Left ventricle myocardium inferior (tissue), 1 donor: ENCODE results near the gene ZDHHC22. TPM values are rescaled to one million over a fixed set of nuclear protein-coding genes. Genes with fewer than 3 reads are reported as not detected.

Experiments
- DNase-seq: peaks from one replicate; pipeline ENCODE4 v3.0.0-alpha.2; 2020
- H3K27ac ChIP-seq: fragments of 200-600 bp; replicated peaks from 2 replicates; pipeline ENCODE4 v1.8.0; 2021
- H3K27me3 ChIP-seq: fragments of 200-600 bp; 2 replicates; pipeline ENCODE4 v1.8.0; 2021; ENCODE audit warnings: low read depth
- H3K36me3 ChIP-seq: fragments of 200-600 bp; 2 replicates; pipeline ENCODE4 v1.8.0; 2021
- H3K4me1 ChIP-seq: fragments of 200-600 bp; 2 replicates; pipeline ENCODE4 v1.8.0; 2021
- H3K4me3 ChIP-seq: fragments of 200-600 bp; 2 replicates; pipeline ENCODE4 v1.8.0; 2021; ENCODE audit warnings: mild to moderate bottlenecking, moderate library complexity
- H3K9me3 ChIP-seq: fragments of 200-600 bp; replicated peaks from 2 replicates; pipeline ENCODE4 v1.8.0; 2021
- CTCF ChIP-seq: fragments of 200-600 bp; IDR thresholded peaks from 2 replicates; pipeline ENCODE4 v1.8.0; 2021; ENCODE audit warnings: antibody characterized with exemption, mild to moderate bottlenecking, borderline replicate concordance
- intact Hi-C: fragments of 100-400 bp; cut with micrococcal nuclease; formaldehyde crosslinking; loops from one replicate; pipeline ENCODE4 v1.11.0; 2022
- total RNA-seq: library from RNA; stranded (reverse); fragmentation: NEBNext Ultra II Directional; extraction: Animal tissue kit (Norgen Biotek cat#: 25700); gene quantifications from one replicate; pipeline ENCODE4 v1.2.1, GENCODE V29; 2021
- donor health status: DM: no; HTN: yes; CAD: no; lungs with severe emphysema.

The ZDHHC22 gene
- total RNA-seq, 1 donor from 2014 or later: not detected

- Histone ChIP-seq H3K9me3 (no peaks in the 10 kb centered on the region), H3K36me3 (peaks cover 45% of the 10 kb centered on the region), H3K27ac (peak overlapping the region; percentile 98), H3K4me3 (no peak overlapping the region), H3K4me1 (peaks cover 97% of the 10 kb centered on the region), H3K27me3 (no peaks in the 10 kb centered on the region)
- intact Hi-C loops: no loop called here
- DNase-seq: no peak
- TF ChIP-seq CTCF: no peak
These were observed 36.2 kb downstream of the ZDHHC22 start for GRCh38 chr14:77105145-77105939.

GRCh38 chr14:77104393-77104792 lies 37.2 kb downstream of the ZDHHC22 start:
- TF ChIP-seq CTCF: no peak
- no peaks in the 10 kb centered on the region for H3K27me3 ChIP-seq
- peak overlapping the region; percentile 98 for H3K27ac ChIP-seq
- no peaks in the 10 kb centered on the region for H3K9me3 ChIP-seq
- intact Hi-C loops: no loop called here
- H3K4me1 ChIP-seq: peaks cover 97% of the 10 kb centered on the region
- no peak overlapping the region for H3K4me3 ChIP-seq
- peaks cover 36% of the 10 kb centered on the region for H3K36me3 ChIP-seq
- DNase-seq: no peak

GRCh38 chr14:77103951-77104350 lies 37.6 kb downstream of the ZDHHC22 start:
- no peak overlapping the region for H3K4me3 ChIP-seq
- intact Hi-C loops: no loop called here
- TF ChIP-seq CTCF: no peak
- no peaks in the 10 kb centered on the region for H3K27me3 ChIP-seq
- H3K9me3 ChIP-seq: no peaks in the 10 kb centered on the region
- peaks cover 100% of the 10 kb centered on the region for H3K4me1 ChIP-seq
- no peak for DNase-seq
- H3K27ac ChIP-seq: peak overlapping the region; percentile 98
- peaks cover 31% of the 10 kb centered on the region for H3K36me3 ChIP-seq

GRCh38 chr14:77103475-77103874 lies 38.1 kb downstream of the ZDHHC22 start:
- H3K27me3 ChIP-seq: no peaks in the 10 kb centered on the region
- peaks cover 100% of the 10 kb centered on the region for H3K4me1 ChIP-seq
- peaks cover 26% of the 10 kb centered on the region for H3K36me3 ChIP-seq
- H3K4me3 ChIP-seq: no peak overlapping the region
- peak overlapping the region; percentile 98 for H3K27ac ChIP-seq
- no peak for DNase-seq
- intact Hi-C loops: no loop called here
- TF ChIP-seq CTCF: no peak
- H3K9me3 ChIP-seq: no peaks in the 10 kb centered on the region

GRCh38 chr14:77102154-77102553 lies 39.4 kb downstream of the ZDHHC22 start:
- H3K36me3 ChIP-seq: peaks cover 15% of the 10 kb centered on the region
- no peak for DNase-seq
- intact Hi-C loops: no loop called here
- H3K27me3 ChIP-seq: no peaks in the 10 kb centered on the region
- H3K4me1 ChIP-seq: peaks cover 91% of the 10 kb centered on the region
- TF ChIP-seq CTCF: no peak
- peak overlapping the region; percentile 98 for H3K27ac ChIP-seq
- H3K9me3 ChIP-seq: no peaks in the 10 kb centered on the region
- peak overlapping the region; percentile 7 for H3K4me3 ChIP-seq
